Right hindlimb (tissue), 1 donor: ENCODE results near the gene CDC5L.
A peak's percentile ranks its signal among the peaks of the same experiment; 100 is the strongest.

ENCODE experiments used
- DNase-seq: peaks from one replicate; pipeline ENCODE4 v3.0.0-alpha.2; 2018

Gene CDC5L

GRCh38 chr6:44456070-44456965 lies 68.8 kb downstream of the CDC5L start:
- DNase-seq = no peak

- DNase-seq = no peak
Measured at GRCh38 chr6:44456966-44457292, 69.4 kb downstream of the CDC5L start.

GRCh38 chr6:44457596-44457995 lies 70.1 kb downstream of the CDC5L start:
- DNase-seq = no peak

GRCh38 chr6:44458551-44458950 lies 71.0 kb downstream of the CDC5L start:
- DNase-seq = no peak

GRCh38 chr6:44462335-44462734 lies 74.8 kb downstream of the CDC5L start:
- DNase-seq = no peak

GRCh38 chr6:44462797-44463727 lies 75.6 kb downstream of the CDC5L start:
- no peak for DNase-seq

GRCh38 chr6:44463728-44464450 lies 76.4 kb downstream of the CDC5L start:
- DNase-seq = no peak

GRCh38 chr6:44464527-44465310 lies 77.2 kb downstream of the CDC5L start:
- DNase-seq = no peak

GRCh38 chr6:44466955-44467354 lies 79.4 kb downstream of the CDC5L start:
- DNase-seq = no peak

- DNase-seq = no peak
Measured at GRCh38 chr6:44468835-44469234, 81.3 kb downstream of the CDC5L start.

GRCh38 chr6:44470115-44470464 lies 82.6 kb downstream of the CDC5L start:
- DNase-seq = no peak

- DNase-seq = no peak
Measured at GRCh38 chr6:44470746-44471145, 83.2 kb downstream of the CDC5L start.

- DNase-seq = no peak
Measured at GRCh38 chr6:44471271-44471981, 83.9 kb downstream of the CDC5L start.

GRCh38 chr6:44472250-44472945 lies 84.9 kb downstream of the CDC5L start:
- DNase-seq = no peak

- no peak for DNase-seq
Measured at GRCh38 chr6:44473393-44474189, 86.1 kb downstream of the CDC5L start.

- no peak for DNase-seq
Measured at GRCh38 chr6:44474190-44474631, 86.7 kb downstream of the CDC5L start.

GRCh38 chr6:44474643-44475042 lies 87.1 kb downstream of the CDC5L start:
- no peak for DNase-seq

GRCh38 chr6:44475417-44475778 lies 87.9 kb downstream of the CDC5L start:
- DNase-seq = no peak

- peak; percentile 86 for DNase-seq
Measured at GRCh38 chr6:44475779-44476434, 88.4 kb downstream of the CDC5L start.

GRCh38 chr6:44476849-44477248 lies 89.3 kb downstream of the CDC5L start:
- DNase-seq = no peak
